ENCODE results near the gene POLD1. TPM values are rescaled to one million over a fixed set of nuclear protein-coding genes. Genes with fewer than 3 reads are reported as not detected.
A peak's percentile ranks its signal among the peaks of the same experiment; 100 is the strongest.

Gene POLD1
- total RNA-seq, 2 experiments from 2014 or later = 163 to 181 TPM

DNA sequence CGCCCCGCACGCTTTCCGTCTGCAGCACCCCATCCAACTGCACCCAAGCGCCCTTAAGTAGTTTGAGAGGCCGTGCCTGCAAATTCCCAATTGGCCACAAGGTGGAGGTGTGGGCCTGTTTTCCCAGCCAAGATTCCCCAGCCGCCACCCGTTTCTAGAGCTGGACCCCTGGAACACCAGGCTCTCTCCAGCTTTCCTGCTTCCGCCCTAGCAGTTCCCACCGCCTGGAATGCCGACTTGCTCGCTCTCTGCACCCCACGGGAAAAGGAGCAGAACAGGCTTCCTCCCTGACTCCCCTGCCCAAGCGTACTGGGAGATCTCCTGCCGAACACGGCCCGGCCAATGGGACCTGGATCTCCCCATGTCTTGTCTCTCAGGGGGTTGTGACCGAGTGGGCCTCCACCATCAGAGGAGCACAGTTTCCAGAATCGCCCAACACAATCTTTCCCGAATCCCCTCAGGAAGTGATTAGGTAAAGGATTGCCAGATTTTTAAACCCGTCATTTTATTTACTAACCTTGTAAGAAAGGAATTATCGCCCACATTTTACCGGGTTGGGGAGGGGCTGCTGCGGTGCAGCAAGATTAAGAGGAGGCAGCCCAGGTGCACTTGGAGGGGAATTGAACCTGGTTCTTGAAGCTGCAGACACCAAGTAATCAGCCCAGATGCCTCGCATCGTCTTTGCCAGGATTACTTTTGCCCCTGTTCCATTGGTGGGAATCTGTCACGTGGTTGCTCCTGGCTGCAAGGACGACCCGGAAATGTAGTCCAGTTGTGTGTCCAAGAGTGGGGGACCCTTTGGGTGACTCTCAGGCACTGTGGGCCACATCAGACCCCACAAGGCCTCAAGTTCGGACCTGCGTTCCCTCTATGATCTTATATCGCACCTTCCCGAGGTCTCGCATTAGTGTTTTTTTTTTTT is 15.2 kb upstream of the POLD1 start:
- ATAC-seq = peak; percentile 72
- Mint-ChIP-seq H3K4me1 (ENCODE audit: low read depth) (peaks cover 36% of the 10 kb centered on the region), H3K36me3 (ENCODE audit: low read depth) (no peaks in the 10 kb centered on the region), H3K4me3 (peak overlapping the region; percentile 83), H3K27me3 (ENCODE audit: low read depth) (no peaks in the 10 kb centered on the region), H3K27ac (peak overlapping the region; percentile 85), H3K9me3 (ENCODE audit: insufficient read depth) (no peaks in the 10 kb centered on the region)
- ChIA-PET CTCF (interaction anchor here (0.9 to 3.1 kb wide), 13 partner anchors 9 to 553 kb away, joined by 3 to 35 read pairs (median 4); partner anchors contain the start of gene POLD1), POLR2A (interaction anchor here (1.0 to 1.4 kb wide), 2 partner anchors 15 to 46 kb away, joined by 3 to 4 read pairs; partner anchors contain the start of gene POLD1)
- DNase-seq = peak; percentile 83

DNA sequence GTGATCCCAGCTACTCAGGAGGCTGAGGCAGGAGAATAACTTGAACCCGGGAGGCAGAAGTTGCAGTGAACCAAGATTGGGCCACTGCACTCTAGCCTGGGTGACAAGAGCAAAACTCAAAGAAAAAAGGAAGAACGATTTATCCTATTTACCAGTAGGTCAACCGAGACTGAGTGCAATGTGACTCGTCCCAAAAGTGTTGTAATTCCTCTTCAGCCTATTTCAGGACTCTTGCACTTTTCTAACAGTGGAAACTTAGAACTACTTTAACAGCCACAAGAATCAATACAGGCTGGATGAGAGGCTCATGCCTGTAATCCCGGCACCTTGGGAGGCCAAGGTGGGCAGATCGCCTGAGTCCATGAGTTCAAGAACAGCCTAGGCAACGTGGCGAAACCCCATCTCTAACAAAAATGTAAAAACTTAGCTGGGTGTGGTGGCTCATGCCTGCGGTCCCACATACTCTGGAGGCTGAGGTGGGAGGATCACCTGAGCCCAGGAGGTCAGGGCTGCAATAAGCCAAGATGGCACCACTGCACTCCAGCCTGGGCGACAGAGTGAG is 12.2 kb upstream of the POLD1 start:
- ChIA-PET CTCF (interaction anchor here (1.8 kb wide), 1 partner anchor 14 kb away, joined by 9 read pairs; no protein-coding TSS in a partner anchor), POLR2A (no interaction called here)
- peaks cover 3% of the 10 kb centered on the region for H3K36me3 Mint-ChIP-seq (ENCODE audit: low read depth)
- no peak overlapping the region for H3K27ac Mint-ChIP-seq
- peaks cover 31% of the 10 kb centered on the region for H3K4me1 Mint-ChIP-seq (ENCODE audit: low read depth)
- H3K27me3 Mint-ChIP-seq (ENCODE audit: low read depth) = no peaks in the 10 kb centered on the region
- ATAC-seq = no peak
- no peak overlapping the region for H3K4me3 Mint-ChIP-seq
- DNase-seq = no peak
- no peaks in the 10 kb centered on the region for H3K9me3 Mint-ChIP-seq (ENCODE audit: insufficient read depth)

DNA sequence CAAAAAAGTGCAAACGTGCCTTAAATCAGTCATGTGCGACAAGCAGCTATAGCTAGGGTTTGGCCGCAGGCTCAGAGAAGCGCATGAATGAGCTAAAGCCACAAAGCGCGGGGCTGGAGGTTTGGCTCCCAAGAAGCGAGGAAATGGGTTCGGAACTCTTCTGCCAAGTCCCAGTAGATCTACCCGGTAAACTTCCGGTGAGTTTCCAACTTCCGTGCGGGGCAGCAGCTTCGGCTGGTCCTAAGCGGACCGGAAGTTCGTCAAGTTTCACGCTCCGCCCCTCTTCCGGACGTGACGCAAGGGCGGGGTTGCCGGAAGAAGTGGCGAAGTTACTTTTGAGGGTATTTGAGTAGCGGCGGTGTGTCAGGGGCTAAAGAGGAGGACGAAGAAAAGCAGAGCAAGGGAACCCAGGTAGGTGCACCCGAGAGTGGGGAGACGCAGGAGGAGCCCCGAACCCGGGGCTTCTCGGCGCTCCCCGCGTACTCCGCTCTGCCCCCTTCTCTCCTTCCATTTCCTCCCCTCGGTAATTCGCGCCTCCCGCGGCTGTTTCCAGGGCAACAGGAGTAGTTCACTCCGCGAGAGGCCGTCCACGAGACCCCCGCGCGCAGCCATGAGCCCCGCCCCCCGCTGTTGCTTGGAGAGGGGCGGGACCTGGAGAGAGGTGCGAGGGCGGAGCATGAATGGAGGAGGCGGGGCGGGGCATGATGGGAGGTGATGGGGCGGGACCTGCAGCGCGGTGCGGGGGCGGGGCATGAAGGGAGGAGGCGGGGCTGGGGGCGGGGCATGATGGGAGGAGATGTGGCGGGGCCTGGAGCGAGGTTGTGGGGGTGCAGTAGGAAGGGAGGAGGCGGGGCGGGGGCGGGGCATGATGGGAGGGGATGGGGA is 7.7 kb upstream of the POLD1 start, which contains the start of gene NR1H2:
TSS of gene NR1H2 (plus strand) at position 292 of the 885 bp plus-strand sequence. CDS start 1,149 bp downstream, outside the sequence.
- DNase-seq = peak; percentile 96
- Mint-ChIP-seq H3K27ac (peak within 1 kb of the TSS; percentile 98), H3K9me3 (ENCODE audit: insufficient read depth) (no peaks in the 10 kb centered on the region), H3K27me3 (ENCODE audit: low read depth) (no peaks in the 10 kb centered on the region), H3K4me1 (ENCODE audit: low read depth) (peaks cover 23% of the 10 kb centered on the region), H3K36me3 (ENCODE audit: low read depth) (peaks cover 32% of the 10 kb centered on the region), H3K4me3 (peak within 1 kb of the TSS; percentile 86)
- ChIA-PET POLR2A (interaction anchor here (0.7 to 2.0 kb wide), 5 partner anchors 8 to 1412 kb away, joined by 3 to 8 read pairs (median 4); partner anchors contain the start of gene POLD1), CTCF (interaction anchor here (1.3 to 1.5 kb wide), 4 partner anchors 9 to 19 kb away, joined by 4 to 19 read pairs (median 4); no protein-coding TSS in a partner anchor)
- ATAC-seq = peak; percentile 89

DNA sequence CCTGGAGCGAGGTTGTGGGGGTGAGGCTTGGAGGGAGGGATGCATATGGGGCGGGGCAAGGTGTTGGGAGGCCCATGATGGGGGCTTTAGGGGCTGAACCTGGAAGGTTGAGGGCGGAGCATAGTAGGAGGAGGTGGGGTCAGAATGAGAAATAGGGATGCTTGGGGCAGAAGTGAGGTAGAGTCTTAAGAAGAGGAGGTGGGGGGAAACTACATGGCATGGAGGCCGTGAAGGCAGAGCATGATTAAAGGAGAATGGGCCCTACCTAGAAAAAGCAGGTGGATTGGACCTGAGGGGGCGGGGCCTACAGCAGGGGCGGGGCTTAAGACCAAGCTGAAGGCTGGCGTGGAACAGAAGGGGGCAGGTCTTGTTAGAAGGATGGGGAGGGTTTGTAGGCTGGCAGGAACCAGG is 7.1 kb upstream of the POLD1 start:
- ChIA-PET POLR2A (no interaction called here), CTCF (no interaction called here)
- DNase-seq = peak; percentile 65
- Mint-ChIP-seq H3K9me3 (ENCODE audit: insufficient read depth) (no peaks in the 10 kb centered on the region), H3K4me3 (peak overlapping the region; percentile 86), H3K27ac (peak overlapping the region; percentile 86), H3K36me3 (ENCODE audit: low read depth) (peaks cover 33% of the 10 kb centered on the region), H3K27me3 (ENCODE audit: low read depth) (no peaks in the 10 kb centered on the region), H3K4me1 (ENCODE audit: low read depth) (peaks cover 23% of the 10 kb centered on the region)
- peak; percentile 41 for ATAC-seq

DNA sequence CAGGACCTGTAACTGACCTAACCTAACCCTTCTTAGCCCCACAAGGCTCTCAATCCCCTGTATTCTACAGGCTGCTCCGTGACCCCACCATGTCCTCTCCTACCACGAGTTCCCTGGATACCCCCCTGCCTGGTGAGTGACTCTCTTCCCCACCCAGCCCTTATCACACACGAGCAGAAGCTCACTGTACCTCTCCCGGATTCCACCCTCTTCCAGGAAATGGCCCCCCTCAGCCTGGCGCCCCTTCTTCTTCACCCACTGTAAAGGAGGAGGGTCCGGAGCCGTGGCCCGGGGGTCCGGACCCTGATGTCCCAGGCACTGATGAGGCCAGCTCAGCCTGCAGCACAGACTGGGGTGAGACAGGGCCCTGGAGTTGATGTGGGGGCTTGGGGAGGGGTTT is 6.6 kb upstream of the POLD1 start:
- no peaks in the 10 kb centered on the region for H3K9me3 Mint-ChIP-seq (ENCODE audit: insufficient read depth)
- POLR2A ChIA-PET = no interaction called here
- peak overlapping the region; percentile 8 for H3K4me3 Mint-ChIP-seq
- ATAC-seq = no peak
- H3K27ac Mint-ChIP-seq = peak overlapping the region; percentile 86
- DNase-seq = no peak
- H3K4me1 Mint-ChIP-seq (ENCODE audit: low read depth) = peaks cover 23% of the 10 kb centered on the region
- CTCF ChIA-PET = no interaction called here
- no peaks in the 10 kb centered on the region for H3K27me3 Mint-ChIP-seq (ENCODE audit: low read depth)
- peaks cover 33% of the 10 kb centered on the region for H3K36me3 Mint-ChIP-seq (ENCODE audit: low read depth)

DNA sequence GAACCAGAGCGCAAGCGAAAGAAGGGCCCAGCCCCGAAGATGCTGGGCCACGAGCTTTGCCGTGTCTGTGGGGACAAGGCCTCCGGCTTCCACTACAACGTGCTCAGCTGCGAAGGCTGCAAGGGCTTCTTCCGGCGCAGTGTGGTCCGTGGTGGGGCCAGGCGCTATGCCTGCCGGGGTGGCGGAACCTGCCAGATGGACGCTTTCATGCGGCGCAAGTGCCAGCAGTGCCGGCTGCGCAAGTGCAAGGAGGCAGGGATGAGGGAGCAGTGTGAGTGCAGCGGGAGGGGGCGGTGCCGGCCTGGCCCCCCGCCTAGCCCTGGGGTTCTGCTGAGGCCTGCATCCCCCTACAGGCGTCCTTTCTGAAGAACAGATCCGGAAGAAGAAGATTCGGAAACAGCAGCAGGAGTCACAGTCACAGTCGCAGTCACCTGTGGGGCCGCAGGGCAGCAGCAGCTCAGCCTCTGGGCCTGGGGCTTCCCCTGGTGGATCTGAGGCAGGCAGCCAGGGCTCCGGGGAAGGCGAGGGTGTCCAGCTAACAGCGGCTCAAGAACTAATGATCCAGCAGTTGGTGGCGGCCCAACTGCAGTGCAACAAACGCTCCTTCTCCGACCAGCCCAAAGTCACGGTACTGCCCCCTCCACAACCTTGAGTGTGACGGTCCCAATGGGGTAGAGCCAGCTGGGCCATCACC is 5.8 kb upstream of the POLD1 start:
- Mint-ChIP-seq H3K4me1 (ENCODE audit: low read depth) (peaks cover 27% of the 10 kb centered on the region), H3K36me3 (ENCODE audit: low read depth) (peaks cover 34% of the 10 kb centered on the region), H3K27ac (peak overlapping the region; percentile 29), H3K9me3 (ENCODE audit: insufficient read depth) (no peaks in the 10 kb centered on the region), H3K4me3 (no peak overlapping the region), H3K27me3 (ENCODE audit: low read depth) (no peaks in the 10 kb centered on the region)
- ATAC-seq (no peak), DNase-seq (no peak)
- ChIA-PET CTCF (no interaction called here), POLR2A (no interaction called here)

DNA sequence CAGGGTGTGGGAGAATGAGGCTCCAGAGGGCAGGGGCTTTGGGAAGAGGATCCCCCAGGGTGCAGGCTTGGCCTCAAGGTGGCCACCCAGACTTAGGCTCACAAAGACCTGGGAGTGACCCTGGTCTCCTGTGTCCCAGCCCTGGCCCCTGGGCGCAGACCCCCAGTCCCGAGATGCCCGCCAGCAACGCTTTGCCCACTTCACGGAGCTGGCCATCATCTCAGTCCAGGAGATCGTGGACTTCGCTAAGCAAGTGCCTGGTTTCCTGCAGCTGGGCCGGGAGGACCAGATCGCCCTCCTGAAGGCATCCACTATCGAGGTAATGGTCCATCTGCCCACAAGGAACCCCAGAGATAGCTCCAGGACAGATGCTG is 5.3 kb upstream of the POLD1 start:
- peaks cover 36% of the 10 kb centered on the region for H3K36me3 Mint-ChIP-seq (ENCODE audit: low read depth)
- ChIA-PET POLR2A (no interaction called here), CTCF (no interaction called here)
- no peak overlapping the region for H3K27ac Mint-ChIP-seq
- ATAC-seq (no peak), DNase-seq (no peak)
- H3K9me3 Mint-ChIP-seq (ENCODE audit: insufficient read depth) = no peaks in the 10 kb centered on the region
- no peaks in the 10 kb centered on the region for H3K27me3 Mint-ChIP-seq (ENCODE audit: low read depth)
- H3K4me1 Mint-ChIP-seq (ENCODE audit: low read depth) = peaks cover 32% of the 10 kb centered on the region
- H3K4me3 Mint-ChIP-seq = no peak overlapping the region

DNA sequence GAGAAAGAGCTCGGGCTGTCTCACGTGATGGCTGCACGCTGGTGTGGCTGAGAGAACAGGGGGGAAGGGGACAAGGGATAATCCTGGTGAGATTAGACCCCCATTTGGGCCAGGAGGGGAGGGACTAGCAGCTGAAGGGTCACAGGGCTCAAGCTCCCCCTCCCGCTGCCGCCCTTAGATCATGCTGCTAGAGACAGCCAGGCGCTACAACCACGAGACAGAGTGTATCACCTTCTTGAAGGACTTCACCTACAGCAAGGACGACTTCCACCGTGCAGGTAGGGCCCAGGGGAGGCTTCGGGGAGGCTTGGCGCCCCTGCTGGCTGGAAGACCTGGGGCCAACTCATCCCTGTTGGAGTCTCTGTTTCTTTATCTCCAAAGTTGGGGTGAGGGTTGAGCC is 4.5 kb upstream of the POLD1 start:
- Mint-ChIP-seq H3K27me3 (ENCODE audit: low read depth) (no peaks in the 10 kb centered on the region), H3K36me3 (ENCODE audit: low read depth) (peaks cover 39% of the 10 kb centered on the region), H3K4me3 (no peak overlapping the region), H3K27ac (peak overlapping the region; percentile 43), H3K9me3 (ENCODE audit: insufficient read depth) (no peaks in the 10 kb centered on the region), H3K4me1 (ENCODE audit: low read depth) (peaks cover 31% of the 10 kb centered on the region)
- POLR2A ChIA-PET = no interaction called here
- ATAC-seq (no peak), DNase-seq (no peak)
- CTCF ChIA-PET = no interaction called here

DNA sequence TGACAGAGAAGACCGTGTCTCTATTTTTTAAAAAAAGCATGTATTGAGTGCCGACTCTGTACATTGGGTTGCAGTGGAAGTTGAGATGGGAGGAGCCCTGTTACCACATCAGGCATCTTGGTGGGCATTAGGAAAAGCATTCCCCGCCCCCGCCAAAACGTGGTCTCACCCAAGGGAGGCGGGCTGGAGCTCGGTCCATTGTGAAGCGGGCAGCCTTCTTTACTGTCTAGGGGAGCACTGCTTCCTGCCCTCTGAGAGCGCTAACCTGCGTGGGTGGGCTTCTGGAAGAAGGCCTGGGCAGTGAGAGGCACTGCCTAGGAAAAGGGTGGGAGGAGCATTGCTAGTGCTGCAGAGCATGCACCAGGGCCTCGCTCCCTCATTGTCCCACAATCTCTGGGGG is 4.0 kb upstream of the POLD1 start:
- Mint-ChIP-seq H3K36me3 (ENCODE audit: low read depth) (peaks cover 45% of the 10 kb centered on the region), H3K9me3 (ENCODE audit: insufficient read depth) (no peaks in the 10 kb centered on the region), H3K4me1 (ENCODE audit: low read depth) (peaks cover 35% of the 10 kb centered on the region), H3K27ac (no peak overlapping the region), H3K27me3 (ENCODE audit: low read depth) (no peaks in the 10 kb centered on the region), H3K4me3 (no peak overlapping the region)
- POLR2A ChIA-PET = interaction anchor here (0.6 kb wide), 1 partner anchor 503 kb away, joined by 3 read pairs; the partner anchor contains the start of genes AKT1S1 and TBC1D17
- DNase-seq (no peak), ATAC-seq (no peak)
- CTCF ChIA-PET = no interaction called here

DNA sequence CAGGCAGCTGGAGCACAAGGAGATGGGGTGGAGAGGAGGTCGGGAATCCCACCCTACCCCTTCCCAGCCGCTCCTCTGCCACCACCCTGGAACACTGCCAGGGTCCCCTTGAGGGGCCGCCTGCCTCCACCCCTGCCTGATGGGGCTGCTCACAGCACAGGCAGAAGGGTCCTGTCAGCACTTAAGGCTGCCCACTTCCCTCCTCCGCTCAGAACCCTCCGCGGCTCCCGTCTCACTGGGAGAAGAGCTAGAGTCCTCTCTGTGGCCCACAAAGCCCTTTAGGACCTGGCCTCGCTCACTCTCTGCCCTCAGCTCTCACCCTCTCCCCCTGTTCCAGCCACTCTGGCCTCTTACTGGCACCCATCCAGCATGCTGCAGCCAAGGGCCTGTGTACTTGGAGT is 3.4 kb upstream of the POLD1 start:
- Mint-ChIP-seq H3K36me3 (ENCODE audit: low read depth) (peaks cover 46% of the 10 kb centered on the region), H3K4me1 (ENCODE audit: low read depth) (peaks cover 35% of the 10 kb centered on the region), H3K27me3 (ENCODE audit: low read depth) (no peaks in the 10 kb centered on the region), H3K27ac (no peak overlapping the region), H3K9me3 (ENCODE audit: insufficient read depth) (no peaks in the 10 kb centered on the region), H3K4me3 (no peak overlapping the region)
- ChIA-PET CTCF (no interaction called here), POLR2A (interaction anchor here (0.6 kb wide), 1 partner anchor 504 kb away, joined by 3 read pairs; the partner anchor contains the start of genes AKT1S1 and TBC1D17)
- DNase-seq (no peak), ATAC-seq (no peak)

Data from activated CD8-positive, alpha-beta T cell treated with anti-CD3 and anti-CD28 coated beads, Interleukin-2, amount 10 ng/mL, durations not matched to agents 7 days and 5 days (primary cell).